Measurements from ENCODE around the gene EDAR. TPM values are rescaled to one million over a fixed set of nuclear protein-coding genes. Genes with fewer than 3 reads are reported as not detected.

EDAR gene
- total RNA-seq, 1 donor from 2014 or later, result not detected

- Mint-ChIP-seq H3K4me1 (ENCODE audit: low read depth, unreplicated experiment) (peaks cover 8% of the 10 kb centered on the region), H3K27ac (ENCODE audit: unreplicated experiment) (no peak overlapping the region), H3K4me3 (ENCODE audit: unreplicated experiment) (no peak overlapping the region), H3K27me3 (ENCODE audit: unreplicated experiment) (peaks cover 3% of the 10 kb centered on the region), H3K36me3 (ENCODE audit: unreplicated experiment) (no peaks in the 10 kb centered on the region), H3K9me3 (ENCODE audit: unreplicated experiment) (peaks cover 8% of the 10 kb centered on the region)
- peak; percentile 55 for DNase-seq
- TF ChIP-seq CTCF (IDR thresholded peaks at IDR 0.05; ENCODE audit: partially characterized antibody, unreplicated experiment), result peak; percentile 89
Observed at GRCh38 chr2:108927936-108928659, 60.9 kb downstream of the EDAR start.

- H3K9me3 Mint-ChIP-seq (ENCODE audit: unreplicated experiment), result peaks cover 6% of the 10 kb centered on the region
- H3K36me3 Mint-ChIP-seq (ENCODE audit: unreplicated experiment), result no peaks in the 10 kb centered on the region
- TF ChIP-seq CTCF (IDR thresholded peaks at IDR 0.05; ENCODE audit: partially characterized antibody, unreplicated experiment), result no peak
- no peak overlapping the region for H3K27ac Mint-ChIP-seq (ENCODE audit: unreplicated experiment)
- no peak overlapping the region for H3K4me3 Mint-ChIP-seq (ENCODE audit: unreplicated experiment)
- peaks cover 9% of the 10 kb centered on the region for H3K4me1 Mint-ChIP-seq (ENCODE audit: low read depth, unreplicated experiment)
- no peak for DNase-seq
- peaks cover 5% of the 10 kb centered on the region for H3K27me3 Mint-ChIP-seq (ENCODE audit: unreplicated experiment)
Observed at GRCh38 chr2:108927405-108927804, 61.6 kb downstream of the EDAR start.

GRCh38 chr2:108926561-108927380, 62.2 kb downstream of the EDAR start:
- no peak for DNase-seq
- Mint-ChIP-seq H3K27me3 (ENCODE audit: unreplicated experiment) (peaks cover 5% of the 10 kb centered on the region), H3K36me3 (ENCODE audit: unreplicated experiment) (no peaks in the 10 kb centered on the region), H3K9me3 (ENCODE audit: unreplicated experiment) (peaks cover 5% of the 10 kb centered on the region), H3K4me1 (ENCODE audit: low read depth, unreplicated experiment) (peaks cover 8% of the 10 kb centered on the region), H3K27ac (ENCODE audit: unreplicated experiment) (no peak overlapping the region), H3K4me3 (ENCODE audit: unreplicated experiment) (no peak overlapping the region)
- no peak for TF ChIP-seq CTCF (IDR thresholded peaks at IDR 0.05; ENCODE audit: partially characterized antibody, unreplicated experiment)

- Mint-ChIP-seq H3K9me3 (ENCODE audit: unreplicated experiment) (peaks cover 5% of the 10 kb centered on the region), H3K27ac (ENCODE audit: unreplicated experiment) (no peak overlapping the region), H3K27me3 (ENCODE audit: unreplicated experiment) (peaks cover 5% of the 10 kb centered on the region), H3K4me3 (ENCODE audit: unreplicated experiment) (no peak overlapping the region), H3K36me3 (ENCODE audit: unreplicated experiment) (no peaks in the 10 kb centered on the region), H3K4me1 (ENCODE audit: low read depth, unreplicated experiment) (peaks cover 3% of the 10 kb centered on the region)
- TF ChIP-seq CTCF (IDR thresholded peaks at IDR 0.05; ENCODE audit: partially characterized antibody, unreplicated experiment), result no peak
- DNase-seq, result no peak
Observed at GRCh38 chr2:108925735-108926134, 63.3 kb downstream of the EDAR start.

- DNase-seq, result no peak
- Mint-ChIP-seq H3K27ac (ENCODE audit: unreplicated experiment) (no peak overlapping the region), H3K27me3 (ENCODE audit: unreplicated experiment) (peaks cover 5% of the 10 kb centered on the region), H3K9me3 (ENCODE audit: unreplicated experiment) (peaks cover 5% of the 10 kb centered on the region), H3K4me3 (ENCODE audit: unreplicated experiment) (no peak overlapping the region), H3K36me3 (ENCODE audit: unreplicated experiment) (no peaks in the 10 kb centered on the region), H3K4me1 (ENCODE audit: low read depth, unreplicated experiment) (peaks cover 3% of the 10 kb centered on the region)
- TF ChIP-seq CTCF (IDR thresholded peaks at IDR 0.05; ENCODE audit: partially characterized antibody, unreplicated experiment), result no peak
Observed at GRCh38 chr2:108925286-108925685, 63.7 kb downstream of the EDAR start.

All from glutamatergic neuron (in vitro differentiated cells).